Hippocampal formation (tissue), 2 donors: ENCODE measurements around the gene FOXN4.
A peak's percentile ranks its signal among the peaks of the same experiment; 100 is the strongest.

ENCODE experiments used
- DNase-seq, 2 donors: peaks; one replicate each; lab custom pipeline; 2025; lab: John Stamatoyannopoulos, UW

The FOXN4 gene

DNA sequence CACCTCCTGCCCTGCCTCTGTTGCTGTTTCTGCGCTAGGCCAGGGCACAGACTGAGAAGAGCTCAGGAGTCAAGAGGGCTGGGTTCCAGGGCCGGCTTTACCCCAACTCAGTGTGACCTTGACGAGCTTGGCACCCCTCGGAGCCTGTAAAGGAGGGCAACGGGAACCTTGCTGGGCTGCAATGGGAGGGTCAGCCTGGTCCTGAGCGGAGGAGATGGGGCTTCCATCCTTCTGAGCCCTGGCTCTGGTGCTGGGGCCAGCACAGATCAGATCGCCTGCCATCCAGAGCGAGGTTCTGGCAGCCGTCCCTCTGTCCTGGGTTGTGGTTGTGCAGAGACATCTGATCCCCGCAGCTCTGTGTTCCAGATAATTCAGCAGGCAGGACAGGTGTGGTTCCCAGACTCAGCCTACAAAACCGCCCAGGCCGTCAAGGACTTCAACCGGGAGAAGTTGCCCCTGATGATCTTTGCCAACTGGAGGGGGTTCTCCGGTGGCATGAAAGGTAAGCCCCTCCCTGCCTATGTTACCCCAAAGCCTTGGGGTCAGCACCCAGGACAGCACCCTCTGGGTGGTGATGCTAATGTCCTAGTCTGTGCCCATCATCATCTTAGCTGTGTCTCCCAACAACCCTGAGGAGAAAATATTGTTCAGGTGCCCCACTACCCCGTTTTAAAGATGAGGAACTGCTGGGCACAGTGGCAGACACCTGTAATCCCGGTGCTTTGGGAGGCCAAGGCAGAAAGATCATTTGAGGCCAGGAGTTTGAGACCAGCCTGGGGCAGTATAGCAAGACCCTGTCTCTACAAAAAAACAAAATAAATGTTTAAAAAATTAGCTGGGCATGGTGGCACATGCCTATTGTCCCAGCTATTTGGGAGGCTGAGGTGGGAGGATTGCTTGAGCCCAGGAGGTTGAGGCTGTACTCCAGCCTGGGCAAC lies 50.2 kb downstream of the FOXN4 start:
- DNase-seq: no peak

DNA sequence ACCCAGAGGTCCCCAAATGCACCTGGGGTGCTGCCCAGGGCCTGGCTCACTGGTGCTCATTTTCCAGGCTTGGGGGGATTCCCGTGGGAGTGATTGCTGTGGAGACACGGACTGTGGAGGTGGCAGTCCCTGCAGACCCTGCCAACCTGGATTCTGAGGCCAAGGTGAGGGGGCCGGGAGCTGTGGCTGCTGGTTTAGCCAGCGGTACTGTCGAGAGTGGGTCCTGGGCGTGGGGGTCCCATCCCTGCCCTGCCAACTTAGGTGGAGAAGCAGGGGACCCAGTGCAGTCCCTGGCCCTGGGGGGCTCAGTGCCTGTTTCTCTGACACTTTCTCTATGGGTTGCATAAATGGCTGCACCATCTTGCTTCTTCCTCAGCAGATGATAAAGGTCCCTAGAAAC lies 50.9 kb downstream of the FOXN4 start:
- no peak for DNase-seq

DNA sequence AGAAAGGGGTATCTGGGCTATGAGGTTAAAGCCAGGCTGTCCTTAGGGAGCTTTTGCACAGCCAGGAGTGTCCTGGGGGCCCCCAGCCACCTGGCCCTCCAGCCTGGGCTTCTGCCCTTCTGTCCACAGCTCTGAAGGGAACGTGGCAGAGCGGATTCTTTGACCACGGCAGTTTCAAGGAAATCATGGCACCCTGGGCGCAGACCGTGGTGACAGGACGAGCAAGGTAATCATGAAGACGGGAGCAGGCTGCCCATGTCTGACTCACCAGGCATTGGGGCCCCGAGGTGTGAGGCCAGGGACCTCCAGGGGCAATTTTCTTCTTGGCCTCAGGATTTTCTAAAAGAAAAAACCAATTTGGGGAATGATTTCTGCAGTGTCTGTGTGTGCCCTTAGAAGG lies 53.1 kb downstream of the FOXN4 start:
- DNase-seq: no peak

DNA sequence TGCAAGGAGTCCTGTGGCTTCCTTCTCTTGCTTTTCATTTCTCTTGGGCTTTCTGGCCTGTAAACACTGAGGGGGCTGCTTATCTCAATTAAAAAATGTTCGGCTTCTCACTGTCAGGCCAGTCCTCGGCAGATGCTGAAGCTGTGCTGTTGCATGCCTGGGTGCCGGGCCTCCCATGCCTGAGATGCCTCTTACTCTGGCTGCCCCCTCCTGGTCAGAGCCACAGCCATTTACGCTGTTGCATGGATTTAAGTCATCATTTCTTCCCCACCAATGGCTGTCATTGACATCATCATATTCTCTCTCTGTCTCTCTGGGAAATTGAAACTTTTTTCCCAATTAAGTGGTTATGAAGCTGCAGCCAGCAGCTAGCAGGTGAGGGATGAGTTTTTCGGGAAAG lies 53.7 kb downstream of the FOXN4 start:
- DNase-seq: no peak

DNA sequence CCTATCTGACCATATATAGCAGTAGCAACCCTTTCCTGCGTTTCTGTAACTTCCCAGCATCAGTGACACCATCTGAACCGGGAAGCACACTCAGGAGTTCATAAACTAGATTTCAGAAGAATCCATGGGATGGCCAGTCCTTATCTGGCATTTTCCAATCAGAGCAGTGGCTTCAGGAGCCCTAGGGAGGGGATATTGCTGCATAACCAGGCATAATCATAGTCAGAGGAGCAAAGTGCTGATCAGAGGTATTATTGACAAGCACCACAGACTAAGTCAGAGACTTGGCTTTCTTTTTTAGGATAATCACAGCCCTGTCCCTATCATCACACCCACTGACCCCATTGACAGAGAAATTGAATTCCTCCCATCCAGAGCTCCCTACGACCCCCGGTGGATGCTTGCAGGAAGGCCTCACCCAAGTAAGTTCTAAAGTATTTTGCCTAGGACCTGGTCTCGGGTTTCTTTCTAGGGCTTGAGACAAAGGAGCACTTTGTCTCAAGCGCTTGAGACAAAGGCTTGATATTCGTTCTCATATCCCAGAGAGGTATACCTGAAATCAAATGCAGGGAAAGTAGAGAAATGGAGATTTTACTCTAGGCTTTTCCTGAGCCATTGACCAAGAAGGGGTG lies 55.1 kb downstream of the FOXN4 start:
- no peak for DNase-seq

DNA sequence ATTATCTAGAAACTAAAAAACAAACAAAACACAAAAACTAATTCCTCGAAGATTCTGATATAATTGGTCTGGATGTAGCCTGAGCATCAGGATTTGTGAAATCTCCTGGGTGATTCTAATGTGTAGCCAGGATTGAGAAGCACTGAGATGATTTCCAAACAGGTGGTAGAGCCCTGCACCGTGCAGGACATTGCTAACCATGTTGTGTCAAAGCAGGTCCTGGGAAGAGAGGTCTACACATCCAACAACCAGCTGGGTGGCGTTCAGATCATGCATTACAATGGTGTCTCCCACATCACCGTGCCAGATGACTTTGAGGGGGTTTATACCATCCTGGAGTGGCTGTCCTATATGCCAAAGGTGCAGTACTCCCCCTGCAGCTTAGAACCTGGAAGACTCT lies 56.3 kb downstream of the FOXN4 start:
- DNase-seq: no peak

DNA sequence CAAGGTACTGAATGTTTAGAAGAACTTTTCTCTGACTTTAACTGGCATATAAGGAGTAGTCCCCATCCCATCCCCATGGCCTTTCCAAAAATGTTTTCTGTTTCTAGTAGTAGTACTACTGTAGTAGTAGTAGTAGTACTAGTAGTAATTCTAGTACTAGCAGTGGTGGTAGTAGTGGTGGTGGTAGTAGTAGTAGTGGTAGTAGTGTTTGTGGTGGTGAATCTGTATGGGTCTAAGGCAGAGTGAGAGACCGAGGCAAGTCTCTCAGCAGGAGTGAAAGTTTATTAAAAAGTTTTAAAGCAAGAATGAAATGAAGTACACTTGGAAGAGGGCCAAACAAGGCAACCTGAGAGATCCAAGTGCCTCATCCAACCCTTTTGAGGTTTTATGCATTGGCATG lies 58.6 kb downstream of the FOXN4 start:
- DNase-seq: no peak

DNA sequence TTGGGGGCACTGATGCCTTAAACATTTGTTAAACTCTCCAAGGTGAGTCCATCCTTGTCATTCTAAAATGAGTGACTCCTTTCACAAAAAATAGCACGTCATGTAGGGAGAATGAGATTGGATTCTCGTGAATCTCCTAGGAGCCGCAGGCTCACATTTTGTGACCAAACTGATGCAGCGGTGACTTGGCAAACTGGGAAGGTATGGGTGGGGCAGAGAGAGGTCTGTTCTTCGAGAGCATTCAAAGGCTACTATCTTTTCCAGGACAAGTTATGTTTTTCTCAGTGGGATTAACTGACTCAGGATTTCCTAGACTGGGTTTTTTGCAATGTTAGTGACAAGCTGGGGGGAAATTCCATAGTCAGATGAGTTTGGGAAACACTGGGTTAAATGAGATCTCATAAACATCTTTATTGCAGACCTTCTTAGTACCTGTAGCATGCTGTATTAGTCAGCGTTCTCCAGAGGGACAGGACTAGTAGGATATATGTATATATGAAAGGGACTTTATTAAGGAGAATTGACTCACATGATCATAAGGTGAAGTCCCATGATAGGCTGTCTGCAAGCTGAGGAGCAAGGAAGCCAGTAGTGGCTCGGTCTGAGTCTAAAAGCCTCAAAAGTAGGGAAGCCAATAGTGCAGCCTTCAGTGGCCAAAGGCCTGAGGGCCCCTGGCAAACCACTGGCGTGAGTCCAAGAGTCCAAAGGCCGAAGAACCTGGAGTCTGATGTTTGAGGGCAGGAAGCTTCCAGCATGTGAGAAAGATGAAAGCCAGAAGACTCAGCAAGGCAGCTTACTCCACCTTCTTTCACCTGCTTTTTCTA lies 61.0 kb downstream of the FOXN4 start:
- DNase-seq: no peak

DNA sequence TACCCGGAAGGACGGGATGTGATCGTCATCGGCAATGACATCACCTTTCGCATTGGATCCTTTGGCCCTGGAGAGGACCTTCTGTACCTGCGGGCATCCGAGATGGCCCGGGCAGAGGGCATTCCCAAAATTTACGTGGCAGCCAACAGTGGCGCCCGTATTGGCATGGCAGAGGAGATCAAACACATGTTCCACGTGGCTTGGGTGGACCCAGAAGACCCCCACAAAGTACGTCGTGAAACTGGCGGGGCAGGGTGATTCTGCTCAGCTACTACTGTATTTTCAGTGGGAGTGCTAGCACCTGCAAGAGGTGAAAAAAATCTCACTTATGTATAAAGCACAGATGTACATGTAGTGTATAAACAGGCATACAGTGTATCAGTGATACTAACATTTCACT lies 62.9 kb downstream of the FOXN4 start:
- DNase-seq: no peak

DNA sequence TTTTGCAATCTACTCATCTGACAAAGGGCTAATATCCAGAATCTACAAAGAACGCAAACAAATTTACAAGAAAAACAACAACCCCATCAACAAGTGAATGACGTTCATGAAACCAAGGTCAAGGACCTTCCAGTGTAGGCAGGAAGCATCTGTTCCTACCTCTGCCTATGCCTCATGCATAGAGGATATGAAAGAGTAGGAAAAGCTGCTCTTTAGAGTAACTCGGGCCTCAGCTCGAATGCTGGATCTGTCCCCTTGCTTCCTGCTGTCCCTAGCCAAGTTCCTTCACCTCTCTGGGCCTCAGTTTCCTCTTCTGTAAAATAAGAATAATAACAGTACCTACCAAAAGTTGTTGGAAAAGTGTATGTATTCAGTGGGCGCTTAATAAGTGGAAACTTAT lies 65.0 kb downstream of the FOXN4 start:
- no peak for DNase-seq

DNA sequence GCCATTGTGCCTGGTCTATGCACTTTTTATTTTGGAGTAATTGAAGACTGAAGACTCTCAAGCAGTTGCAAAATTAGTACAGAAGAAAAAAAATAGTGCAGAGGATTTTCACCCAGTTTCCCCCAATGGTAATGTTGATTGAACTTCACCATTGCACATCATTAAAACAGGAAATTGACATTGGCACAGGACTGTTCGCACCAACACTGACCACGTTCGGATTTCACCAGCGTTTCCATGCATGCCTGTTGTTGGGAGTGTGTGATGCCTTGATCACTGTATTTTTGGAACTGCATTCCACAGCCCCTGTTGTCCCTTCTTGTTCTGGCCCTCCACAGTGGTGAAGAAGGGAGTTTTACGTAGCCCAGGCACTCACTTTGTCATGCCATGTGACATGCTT lies 67.1 kb downstream of the FOXN4 start:
- no peak for DNase-seq

DNA sequence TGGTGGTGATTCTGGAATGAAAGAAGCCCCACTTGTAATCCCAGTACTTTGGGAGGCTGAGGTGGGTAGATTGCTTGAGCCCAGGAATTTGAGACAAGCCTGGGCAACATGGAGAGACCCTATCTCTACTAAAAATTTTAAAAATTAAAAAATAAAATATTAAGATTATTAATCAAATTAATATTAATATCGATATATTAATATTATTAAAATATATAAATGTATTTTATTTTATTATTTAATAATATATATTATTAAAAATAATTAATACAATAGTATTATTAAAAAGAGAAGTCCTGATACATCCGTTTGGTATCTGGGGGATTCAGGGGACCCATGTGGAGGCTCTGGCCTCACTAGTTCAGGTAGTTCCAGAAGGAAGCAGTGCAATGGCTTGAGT lies 68.7 kb downstream of the FOXN4 start:
- DNase-seq: no peak

DNA sequence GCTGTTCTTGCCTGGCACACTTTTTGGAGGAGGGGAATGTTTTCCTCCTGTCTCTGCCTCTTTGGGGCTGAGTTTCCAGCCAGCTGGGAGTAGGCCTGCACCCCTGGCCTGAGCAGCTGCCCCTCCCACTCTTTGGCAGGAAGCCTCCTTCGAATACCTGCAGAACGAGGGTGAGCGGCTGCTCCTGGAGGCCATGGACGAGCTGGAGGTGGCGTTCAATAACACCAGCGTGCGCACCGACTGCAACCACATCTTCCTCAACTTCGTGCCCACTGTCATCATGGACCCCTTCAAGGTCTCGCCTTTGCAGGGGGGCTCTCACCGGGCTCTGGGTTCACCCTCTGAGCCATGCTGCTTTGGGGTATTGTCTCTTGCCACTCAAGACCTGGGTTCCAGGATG lies 69.4 kb downstream of the FOXN4 start:
- DNase-seq: no peak

DNA sequence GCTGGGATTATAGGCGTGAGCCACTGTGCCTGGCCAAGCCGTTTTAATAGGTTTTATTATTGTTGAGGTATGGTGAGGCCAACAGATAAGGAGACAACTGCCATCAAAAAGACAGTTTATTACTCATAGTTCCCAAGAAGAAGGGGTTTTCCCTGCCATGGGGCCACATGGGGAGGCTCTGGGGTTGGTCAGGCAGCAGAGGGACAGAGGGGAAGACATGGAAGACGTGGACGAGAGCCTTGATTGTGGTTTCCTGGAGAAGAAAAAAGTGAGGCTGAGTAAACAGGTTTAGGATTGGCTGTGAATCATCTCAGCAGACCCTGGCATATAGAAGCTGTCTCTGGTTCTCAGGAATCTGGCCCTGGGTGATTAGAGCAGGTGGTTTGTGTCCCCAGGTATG lies 69.9 kb downstream of the FOXN4 start:
- no peak for DNase-seq

DNA sequence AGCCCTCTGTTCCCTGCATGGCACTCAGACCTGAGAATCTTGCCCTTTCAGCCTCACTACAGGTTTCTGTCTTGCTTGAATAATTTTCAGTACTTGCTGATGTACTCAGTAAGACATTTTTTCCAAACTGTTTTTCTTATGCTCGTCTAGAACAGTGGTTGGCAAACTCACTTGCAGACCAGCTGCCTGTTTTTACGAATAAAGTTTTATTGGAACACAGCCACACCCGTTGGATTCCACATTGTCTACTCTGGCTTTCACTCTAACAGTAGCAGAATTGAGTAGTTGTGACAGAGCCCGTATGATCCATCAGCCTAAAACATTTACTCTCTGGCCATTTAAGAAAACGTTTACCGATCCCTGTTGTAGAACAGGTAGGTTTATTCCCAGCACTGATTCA lies 72.8 kb downstream of the FOXN4 start:
- no peak for DNase-seq

DNA sequence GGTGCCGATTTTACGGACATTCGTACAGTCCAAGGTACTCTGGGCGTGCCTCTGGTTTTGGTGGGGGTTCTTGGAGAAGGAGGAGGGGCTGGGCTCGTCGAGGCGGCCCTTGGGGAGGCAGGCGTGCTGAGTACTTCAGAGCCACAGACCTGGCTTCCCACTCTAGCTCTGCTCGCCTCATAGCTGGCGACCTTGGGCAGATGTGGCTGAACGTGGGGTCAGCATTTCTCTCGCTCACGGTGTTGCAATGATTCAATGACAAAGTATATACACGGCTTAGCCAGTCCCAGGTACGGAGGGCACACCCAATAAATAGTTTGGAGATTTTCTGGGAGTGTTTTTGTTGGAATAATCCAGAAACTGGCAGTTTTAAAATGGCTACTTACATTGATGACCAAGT lies 75.1 kb downstream of the FOXN4 start:
- no peak for DNase-seq

DNA sequence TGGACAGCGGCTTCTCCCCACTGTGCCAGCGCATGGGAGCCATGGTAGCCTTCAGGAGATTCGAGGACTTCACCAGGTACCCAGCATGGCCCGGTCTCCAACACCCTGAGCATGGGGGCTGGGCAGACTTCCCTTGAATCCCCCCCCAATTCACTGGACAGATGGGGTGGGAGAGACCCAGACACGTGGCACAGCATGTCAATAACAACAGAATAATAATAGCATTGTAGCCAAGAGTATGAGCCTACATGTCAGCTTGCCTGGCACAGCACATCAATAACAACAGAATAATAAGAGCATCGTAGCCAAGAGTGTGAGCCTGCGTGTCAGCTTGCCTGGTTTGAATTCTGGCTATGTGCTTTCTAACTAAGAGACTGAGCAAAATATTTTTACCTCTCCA lies 76.4 kb downstream of the FOXN4 start:
- peak; percentile 18 to 79 for DNase-seq

DNA sequence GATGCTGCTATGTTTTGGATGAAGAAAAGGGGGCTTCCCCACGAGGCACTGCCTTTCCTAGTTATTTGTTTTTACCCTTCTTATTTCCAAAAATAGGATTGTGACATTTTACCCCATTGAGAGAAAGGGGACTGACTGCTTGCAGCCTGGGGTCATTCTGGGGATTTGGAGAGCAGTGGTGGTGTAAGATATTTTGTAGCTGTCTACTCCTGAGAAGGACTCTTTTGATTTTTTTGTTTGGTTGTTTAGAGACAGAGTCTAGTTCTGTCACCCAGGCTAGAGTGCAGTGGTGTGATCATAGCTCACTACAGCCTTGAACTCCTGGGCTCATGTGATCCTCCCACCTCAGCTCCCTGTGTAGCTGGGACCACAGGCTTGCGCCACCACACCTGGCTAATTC lies 78.9 kb downstream of the FOXN4 start:
- DNase-seq: no peak

DNA sequence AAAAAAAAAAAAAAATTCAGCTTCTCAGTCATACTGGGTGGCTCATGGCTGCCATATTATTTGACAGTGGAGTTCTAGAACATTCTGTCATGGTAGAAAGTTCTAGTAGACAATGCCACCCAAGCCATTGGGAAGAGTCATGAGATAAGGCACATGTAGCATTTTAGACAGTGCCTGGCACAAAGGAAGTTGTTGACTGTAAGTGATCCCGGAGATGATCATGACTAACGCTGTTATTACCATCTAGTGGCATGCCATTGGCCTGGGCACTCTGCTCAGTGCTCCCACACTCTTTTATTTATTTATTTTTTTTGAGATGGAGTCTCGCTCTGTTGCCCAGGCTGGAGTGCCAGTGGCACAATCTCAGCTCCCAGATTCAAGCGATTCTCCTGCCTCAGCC lies 80.4 kb downstream of the FOXN4 start:
- no peak for DNase-seq
